Measurements from ENCODE around the gene BNC2. TPM values are rescaled to one million over a fixed set of nuclear protein-coding genes. Genes with fewer than 3 reads are reported as not detected.

Gene BNC2
- total RNA-seq, 1 experiment from 2014 or later, result 11.7 TPM

DNA sequence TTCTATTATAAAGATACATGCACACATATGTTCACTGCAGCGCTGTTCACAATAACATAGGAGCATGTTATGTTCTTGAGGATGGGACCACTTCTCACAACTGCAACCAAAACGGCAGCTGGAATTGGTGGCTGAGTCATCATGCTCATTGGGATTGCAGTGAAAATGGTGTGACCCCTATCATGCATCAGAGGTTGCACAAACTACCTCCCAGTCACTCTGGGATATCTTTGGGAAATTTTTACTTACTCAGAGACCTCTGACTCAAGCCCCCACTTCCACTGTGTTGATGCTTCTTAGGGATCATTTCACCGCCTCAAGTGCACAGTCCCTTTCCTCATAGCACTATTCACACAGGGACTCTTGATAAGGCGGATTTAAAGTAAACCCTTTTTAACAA lies 474.1 kb downstream of the BNC2 start:
- DNase-seq (no peak), ATAC-seq (no peak)
- H3K4me1 ChIP-seq (ENCODE audit: insufficient read depth, low read length), result peaks cover 20% of the 10 kb centered on the region
- H3K4me2 ChIP-seq (ENCODE audit: low read length), result no peak overlapping the region
- no peak overlapping the region for H3K4me3 ChIP-seq (ENCODE audit: low read length)
- intact Hi-C loops (cut with micrococcal nuclease), result no loop called here
- H3F3A ChIP-seq (ENCODE audit: low read length, unreplicated experiment), result no peaks in the 10 kb centered on the region
- H3K36me3 ChIP-seq (ENCODE audit: low read depth, low read length), result no peaks in the 10 kb centered on the region
- H3K9me3 ChIP-seq (ENCODE audit: low read length), result no peaks in the 10 kb centered on the region
- no peaks in the 10 kb centered on the region for H3K9me2 ChIP-seq (replicated peaks; ENCODE audit: low read length)
- no peaks in the 10 kb centered on the region for H3K79me2 ChIP-seq (ENCODE audit: low read length)
- H3K9ac ChIP-seq (ENCODE audit: low read length), result no peak overlapping the region
- TF ChIP-seq EZH2phosphoT487 (IDR thresholded peaks at IDR 0.05; ENCODE audit: borderline replicate concordance, low read length) (no peak), EZH2 (IDR thresholded peaks at IDR 0.05; ENCODE audit: low read length, unreplicated experiment) (no peak)
- TF ChIP-seq, protein P1, sequence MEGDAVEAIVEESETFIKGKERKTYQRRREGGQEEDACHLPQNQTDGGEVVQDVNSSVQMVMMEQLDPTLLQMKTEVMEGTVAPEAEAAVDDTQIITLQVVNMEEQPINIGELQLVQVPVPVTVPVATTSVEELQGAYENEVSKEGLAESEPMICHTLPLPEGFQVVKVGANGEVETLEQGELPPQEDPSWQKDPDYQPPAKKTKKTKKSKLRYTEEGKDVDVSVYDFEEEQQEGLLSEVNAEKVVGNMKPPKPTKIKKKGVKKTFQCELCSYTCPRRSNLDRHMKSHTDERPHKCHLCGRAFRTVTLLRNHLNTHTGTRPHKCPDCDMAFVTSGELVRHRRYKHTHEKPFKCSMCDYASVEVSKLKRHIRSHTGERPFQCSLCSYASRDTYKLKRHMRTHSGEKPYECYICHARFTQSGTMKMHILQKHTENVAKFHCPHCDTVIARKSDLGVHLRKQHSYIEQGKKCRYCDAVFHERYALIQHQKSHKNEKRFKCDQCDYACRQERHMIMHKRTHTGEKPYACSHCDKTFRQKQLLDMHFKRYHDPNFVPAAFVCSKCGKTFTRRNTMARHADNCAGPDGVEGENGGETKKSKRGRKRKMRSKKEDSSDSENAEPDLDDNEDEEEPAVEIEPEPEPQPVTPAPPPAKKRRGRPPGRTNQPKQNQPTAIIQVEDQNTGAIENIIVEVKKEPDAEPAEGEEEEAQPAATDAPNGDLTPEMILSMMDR (conservative IDR thresholded peaks at IDR 0.05; ENCODE audit: low read depth, low read length), result no peak
- ChIA-PET POLR2A (ENCODE audit: unreplicated experiment) (no interaction called here), CTCF (no interaction called here)
- no peak overlapping the region for H2AFZ ChIP-seq (ENCODE audit: low read length)
- no peak overlapping the region for H3K27ac ChIP-seq (ENCODE audit: low read length)
- no TSS peak for BruUV-seq (replicated peaks)
- H4K20me1 ChIP-seq (ENCODE audit: low read length), result no peaks in the 10 kb centered on the region
- no peaks in the 10 kb centered on the region for H3K27me3 ChIP-seq (ENCODE audit: low read length)

DNA sequence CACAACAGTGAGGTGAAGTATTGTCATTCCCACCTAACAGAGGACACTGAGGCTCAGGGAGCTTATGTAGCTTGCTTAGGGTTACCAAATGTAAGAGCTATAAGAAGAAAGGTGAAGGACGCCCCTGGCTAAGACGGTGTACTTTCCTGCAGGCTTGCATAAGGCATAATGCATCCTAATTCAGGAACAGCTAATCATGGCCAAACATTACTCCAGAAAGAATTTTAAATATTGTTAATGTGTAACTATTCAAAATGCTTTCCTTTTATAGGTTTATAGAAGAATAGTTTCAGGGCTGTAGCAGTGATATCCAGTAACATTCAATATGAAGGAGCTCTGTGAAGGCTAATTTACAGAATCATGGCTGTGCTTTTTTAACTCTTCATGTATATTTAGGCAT lies 479.1 kb downstream of the BNC2 start:
- Histone ChIP-seq H3K4me2 (ENCODE audit: low read length) (no peak overlapping the region), H3F3A (ENCODE audit: low read length, unreplicated experiment) (no peaks in the 10 kb centered on the region), H3K27ac (ENCODE audit: low read length) (no peak overlapping the region), H2AFZ (ENCODE audit: low read length) (no peak overlapping the region), H3K36me3 (ENCODE audit: low read depth, low read length) (no peaks in the 10 kb centered on the region), H3K9ac (ENCODE audit: low read length) (no peak overlapping the region), H4K20me1 (ENCODE audit: low read length) (no peaks in the 10 kb centered on the region), H3K4me3 (ENCODE audit: low read length) (no peak overlapping the region), H3K4me1 (ENCODE audit: insufficient read depth, low read length) (no peaks in the 10 kb centered on the region), H3K9me2 (replicated peaks; ENCODE audit: low read length) (no peaks in the 10 kb centered on the region), H3K9me3 (ENCODE audit: low read length) (no peaks in the 10 kb centered on the region), H3K27me3 (ENCODE audit: low read length) (no peaks in the 10 kb centered on the region), H3K79me2 (ENCODE audit: low read length) (no peaks in the 10 kb centered on the region)
- ATAC-seq (no peak), DNase-seq (no peak)
- BruUV-seq (replicated peaks), result no TSS peak
- ChIA-PET POLR2A (ENCODE audit: unreplicated experiment) (no interaction called here), CTCF (no interaction called here)
- intact Hi-C loops (cut with micrococcal nuclease), result no loop called here
- TF ChIP-seq EZH2 (IDR thresholded peaks at IDR 0.05; ENCODE audit: low read length, unreplicated experiment) (no peak), EZH2phosphoT487 (IDR thresholded peaks at IDR 0.05; ENCODE audit: borderline replicate concordance, low read length) (no peak)
- TF ChIP-seq, protein P1 (conservative IDR thresholded peaks at IDR 0.05; ENCODE audit: low read depth, low read length), result no peak

GRCh38 chr9:16387382-16387781 lies 483.1 kb downstream of the BNC2 start:
- Histone ChIP-seq H3K4me2 (ENCODE audit: low read length) (no peak overlapping the region), H3K9ac (ENCODE audit: low read length) (no peak overlapping the region), H2AFZ (ENCODE audit: low read length) (no peak overlapping the region), H3K4me3 (ENCODE audit: low read length) (no peak overlapping the region), H3K4me1 (ENCODE audit: insufficient read depth, low read length) (peaks cover 11% of the 10 kb centered on the region), H3K36me3 (ENCODE audit: low read depth, low read length) (no peaks in the 10 kb centered on the region), H3K9me3 (ENCODE audit: low read length) (no peaks in the 10 kb centered on the region), H3K79me2 (ENCODE audit: low read length) (no peaks in the 10 kb centered on the region), H4K20me1 (ENCODE audit: low read length) (no peaks in the 10 kb centered on the region), H3K27ac (ENCODE audit: low read length) (no peak overlapping the region), H3F3A (ENCODE audit: low read length, unreplicated experiment) (no peaks in the 10 kb centered on the region), H3K27me3 (ENCODE audit: low read length) (no peaks in the 10 kb centered on the region), H3K9me2 (replicated peaks; ENCODE audit: low read length) (no peaks in the 10 kb centered on the region)
- no TSS peak for BruUV-seq (replicated peaks)
- ChIA-PET CTCF (interaction anchor here (0.7 kb wide), 1 partner anchor 106 kb away, joined by 7 read pairs; no protein-coding TSS in a partner anchor), POLR2A (ENCODE audit: unreplicated experiment) (no interaction called here)
- intact Hi-C loops (cut with micrococcal nuclease), result no loop called here
- no peak for TF ChIP-seq EZH2phosphoT487 (IDR thresholded peaks at IDR 0.05; ENCODE audit: borderline replicate concordance, low read length)
- no peak for TF ChIP-seq EZH2 (IDR thresholded peaks at IDR 0.05; ENCODE audit: low read length, unreplicated experiment)
- TF ChIP-seq, protein P1 (conservative IDR thresholded peaks at IDR 0.05; ENCODE audit: low read depth, low read length), result no peak
- no peak for DNase-seq
- no peak for ATAC-seq
